ENCODE results near the gene PPM1E. TPM values are rescaled to one million over a fixed set of nuclear protein-coding genes. Genes with fewer than 3 reads are reported as not detected.
"Not testable (repeated sequence)": the region's sequence is repeated elsewhere in the genome, so short reads cannot be mapped to it uniquely, and the experiment has no call there.

The PPM1E gene
- total and polyA plus RNA-seq, 2 donors (not counting 1 experiment from before 2014, with no cell fraction given): not detected

DNA sequence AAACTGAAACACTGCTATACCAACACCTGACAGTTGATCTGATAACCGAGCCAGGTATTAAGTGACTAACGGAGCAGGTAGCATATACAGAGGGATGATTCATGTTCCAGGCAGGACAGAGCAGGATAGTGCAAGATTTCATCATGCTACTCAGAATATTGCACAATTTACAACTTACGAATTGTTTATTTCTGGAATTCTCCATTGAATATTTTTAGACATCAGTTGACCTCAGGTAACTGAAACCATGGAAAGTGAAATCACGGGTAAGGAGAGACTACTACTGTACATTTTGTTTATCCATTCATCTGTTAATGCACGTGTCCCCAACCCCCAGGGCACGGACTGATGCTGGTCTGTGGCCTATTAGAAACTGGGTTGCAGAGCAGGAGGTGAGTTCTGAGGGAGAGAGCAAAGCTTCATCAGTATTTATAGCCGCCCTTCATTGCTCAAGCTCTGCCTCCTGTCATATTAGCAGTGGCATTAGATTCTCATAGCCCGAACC, 14.5 kb upstream of the PPM1E start:
- Histone ChIP-seq H3K4me2 (replicated peaks; ENCODE audit: low read depth, low read length, poor library complexity, severe bottlenecking) (no peak overlapping the region), H3K4me1 (ENCODE audit: control insufficient read depth in 2 of 2, insufficient read depth in 2 of 2, low read length in 2 of 2) (no peaks in the 10 kb centered on the region), H3K27me3 (replicated peaks in 1 of 4; ENCODE audit: control extremely low read depth in 1 of 4, control insufficient read depth in 3 of 4, insufficient read depth in 4 of 4, low read length in 3 of 4) (no peaks in the 10 kb centered on the region), H3K9ac (ENCODE audit: low read length) (no peak overlapping the region), H3K4me3 (ENCODE audit: control extremely low read depth in 1 of 5, extremely low read depth in 1 of 5, insufficient read depth in 1 of 5, low read depth in 2 of 5, low read length in 4 of 5) (no peak overlapping the region), H3K36me3 (replicated peaks in 1 of 2; ENCODE audit: control extremely low read depth in 1 of 2, control insufficient read depth in 1 of 2, extremely low read depth in 1 of 2, insufficient read depth in 2 of 2, low read length in 1 of 2) (no peaks in the 10 kb centered on the region), H3K9me3 (ENCODE audit: control extremely low read depth in 1 of 3, control insufficient read depth in 2 of 3, insufficient read depth in 1 of 3, low read length in 2 of 3) (no peaks in the 10 kb centered on the region), H2AFZ (ENCODE audit: insufficient read depth, low read depth, low read length, poor library complexity, severe bottlenecking) (no peak overlapping the region), H3K27ac (ENCODE audit: low read length in 2 of 2) (no peak overlapping the region), H4K20me1 (ENCODE audit: control insufficient read depth, insufficient read depth, low read length, poor library complexity, severe bottlenecking) (no peaks in the 10 kb centered on the region), H3K79me2 (ENCODE audit: control insufficient read depth, insufficient read depth, low read length) (no peaks in the 10 kb centered on the region)
- intact Hi-C loops (cut with micrococcal nuclease): no loop called here
- no peak for DNase-seq
- no peak for TF ChIP-seq EZH2 (IDR thresholded peaks at IDR 0.05; ENCODE audit: borderline replicate concordance, insufficient read depth, low read depth, low read length, poor library complexity, severe bottlenecking)
- TF ChIP-seq, protein P1, sequence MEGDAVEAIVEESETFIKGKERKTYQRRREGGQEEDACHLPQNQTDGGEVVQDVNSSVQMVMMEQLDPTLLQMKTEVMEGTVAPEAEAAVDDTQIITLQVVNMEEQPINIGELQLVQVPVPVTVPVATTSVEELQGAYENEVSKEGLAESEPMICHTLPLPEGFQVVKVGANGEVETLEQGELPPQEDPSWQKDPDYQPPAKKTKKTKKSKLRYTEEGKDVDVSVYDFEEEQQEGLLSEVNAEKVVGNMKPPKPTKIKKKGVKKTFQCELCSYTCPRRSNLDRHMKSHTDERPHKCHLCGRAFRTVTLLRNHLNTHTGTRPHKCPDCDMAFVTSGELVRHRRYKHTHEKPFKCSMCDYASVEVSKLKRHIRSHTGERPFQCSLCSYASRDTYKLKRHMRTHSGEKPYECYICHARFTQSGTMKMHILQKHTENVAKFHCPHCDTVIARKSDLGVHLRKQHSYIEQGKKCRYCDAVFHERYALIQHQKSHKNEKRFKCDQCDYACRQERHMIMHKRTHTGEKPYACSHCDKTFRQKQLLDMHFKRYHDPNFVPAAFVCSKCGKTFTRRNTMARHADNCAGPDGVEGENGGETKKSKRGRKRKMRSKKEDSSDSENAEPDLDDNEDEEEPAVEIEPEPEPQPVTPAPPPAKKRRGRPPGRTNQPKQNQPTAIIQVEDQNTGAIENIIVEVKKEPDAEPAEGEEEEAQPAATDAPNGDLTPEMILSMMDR (IDR thresholded peaks at IDR 0.05): no peak
- no peak for ATAC-seq (ENCODE audit: low read depth)
- no peaks in the 10 kb centered on the region for H3K9me3 Mint-ChIP-seq (ENCODE audit: insufficient read depth)
- H3K27me3 Mint-ChIP-seq: no peaks in the 10 kb centered on the region
- 100% methylated on average over 2 of the region's 8 CpGs for WGBS (ENCODE audit: insufficient coverage)
- CTCF ChIA-PET: no interaction called here
- no peak overlapping the region for H3K4me3 Mint-ChIP-seq
- no peaks in the 10 kb centered on the region for H3K4me1 Mint-ChIP-seq
- no peak overlapping the region for H3K27ac Mint-ChIP-seq
- POLR2A ChIA-PET: no interaction called here

DNA sequence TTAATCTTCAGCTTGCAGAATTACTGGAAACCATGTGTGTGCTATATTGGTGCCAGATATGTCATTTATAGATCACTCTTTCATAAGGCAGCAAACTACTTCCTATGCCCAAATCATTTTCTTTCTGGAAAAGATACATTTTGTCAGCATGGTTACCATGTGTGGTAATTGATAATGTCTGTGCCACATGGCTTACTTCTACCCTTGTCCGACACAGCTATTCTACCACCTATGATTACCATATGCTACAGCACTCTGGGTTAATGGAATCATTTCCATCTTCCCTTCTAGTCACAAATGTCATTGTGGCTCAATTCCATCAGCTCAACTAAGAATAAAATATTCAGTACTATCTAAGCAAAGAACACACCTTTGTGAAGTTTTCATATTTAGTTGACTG, 8.0 kb upstream of the PPM1E start:
- H3K27ac Mint-ChIP-seq: no peak overlapping the region
- Histone ChIP-seq H4K20me1 (ENCODE audit: control insufficient read depth, insufficient read depth, low read length, poor library complexity, severe bottlenecking) (no peaks in the 10 kb centered on the region), H3K4me2 (replicated peaks; ENCODE audit: low read depth, low read length, poor library complexity, severe bottlenecking) (no peak overlapping the region), H3K9me3 (ENCODE audit: control extremely low read depth in 1 of 3, control insufficient read depth in 2 of 3, insufficient read depth in 1 of 3, low read length in 2 of 3) (peaks cover 0 to 2% (median 0%) of the 10 kb centered on the region in 3 donors), H3K4me3 (ENCODE audit: control extremely low read depth in 1 of 5, extremely low read depth in 1 of 5, insufficient read depth in 1 of 5, low read depth in 2 of 5, low read length in 4 of 5) (no peak overlapping the region), H3K9ac (ENCODE audit: low read length) (no peak overlapping the region), H2AFZ (ENCODE audit: insufficient read depth, low read depth, low read length, poor library complexity, severe bottlenecking) (no peak overlapping the region), H3K36me3 (replicated peaks in 1 of 2; ENCODE audit: control extremely low read depth in 1 of 2, control insufficient read depth in 1 of 2, extremely low read depth in 1 of 2, insufficient read depth in 2 of 2, low read length in 1 of 2) (no peaks in the 10 kb centered on the region), H3K79me2 (ENCODE audit: control insufficient read depth, insufficient read depth, low read length) (no peaks in the 10 kb centered on the region), H3K27ac (ENCODE audit: low read length in 2 of 2) (no peak overlapping the region), H3K27me3 (replicated peaks in 1 of 4; ENCODE audit: control extremely low read depth in 1 of 4, control insufficient read depth in 3 of 4, insufficient read depth in 4 of 4, low read length in 3 of 4) (no peaks in the 10 kb centered on the region), H3K4me1 (ENCODE audit: control insufficient read depth in 2 of 2, insufficient read depth in 2 of 2, low read length in 2 of 2) (no peaks in the 10 kb centered on the region)
- ChIA-PET CTCF (interaction anchor here (0.5 kb wide), 1 partner anchor 170 kb away, joined by 4 read pairs; no protein-coding TSS in a partner anchor), POLR2A (no interaction called here)
- TF ChIP-seq, protein P1 (IDR thresholded peaks at IDR 0.05): no peak
- no peak for TF ChIP-seq EZH2 (IDR thresholded peaks at IDR 0.05; ENCODE audit: borderline replicate concordance, insufficient read depth, low read depth, low read length, poor library complexity, severe bottlenecking)
- no peak for ATAC-seq (ENCODE audit: low read depth)
- intact Hi-C loops (cut with micrococcal nuclease): no loop called here
- no peak for DNase-seq
- no CpG with 5 or more reads among the region's 1 CpG for WGBS (ENCODE audit: insufficient coverage)
- no peaks in the 10 kb centered on the region for H3K27me3 Mint-ChIP-seq
- no peaks in the 10 kb centered on the region for H3K9me3 Mint-ChIP-seq (ENCODE audit: insufficient read depth)
- no peak overlapping the region for H3K4me3 Mint-ChIP-seq
- H3K4me1 Mint-ChIP-seq: no peaks in the 10 kb centered on the region

DNA sequence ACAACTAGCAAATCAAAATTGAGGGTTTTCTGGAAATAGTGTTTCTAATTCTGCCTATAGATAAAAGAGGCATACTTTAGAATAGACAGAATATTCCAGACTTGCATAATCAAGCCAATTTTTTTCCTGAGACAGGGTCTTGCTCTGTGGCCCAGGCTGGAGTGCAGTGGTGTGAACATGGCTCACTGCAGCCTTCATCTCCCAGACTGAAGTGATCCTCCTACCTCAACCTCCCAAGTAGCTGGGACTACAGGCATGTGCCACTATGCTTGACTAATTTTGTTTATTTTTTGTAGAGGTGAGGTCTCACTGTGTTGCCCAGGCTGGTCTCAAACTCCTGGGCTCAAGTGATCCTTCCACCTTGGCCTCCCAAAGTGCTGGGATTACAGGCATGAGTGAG, 6.0 kb upstream of the PPM1E start:
- POLR2A ChIA-PET; H3K9me3 ChIP-seq (ENCODE audit: control extremely low read depth in 1 of 3, control insufficient read depth in 2 of 3, insufficient read depth in 1 of 3, low read length in 2 of 3); H3K4me3 Mint-ChIP-seq; ATAC-seq (ENCODE audit: low read depth); CTCF ChIA-PET; DNase-seq; H3K9me3 Mint-ChIP-seq (ENCODE audit: insufficient read depth); H3K27me3 Mint-ChIP-seq; H2AFZ ChIP-seq (ENCODE audit: insufficient read depth, low read depth, low read length, poor library complexity, severe bottlenecking); H3K4me1 ChIP-seq (ENCODE audit: control insufficient read depth in 2 of 2, insufficient read depth in 2 of 2, low read length in 2 of 2); H3K27ac ChIP-seq (ENCODE audit: low read length in 2 of 2); H3K4me3 ChIP-seq (ENCODE audit: control extremely low read depth in 1 of 5, extremely low read depth in 1 of 5, insufficient read depth in 1 of 5, low read depth in 2 of 5, low read length in 4 of 5); H4K20me1 ChIP-seq (ENCODE audit: control insufficient read depth, insufficient read depth, low read length, poor library complexity, severe bottlenecking); H3K27me3 ChIP-seq (replicated peaks in 1 of 4; ENCODE audit: control extremely low read depth in 1 of 4, control insufficient read depth in 3 of 4, insufficient read depth in 4 of 4, low read length in 3 of 4); H3K9ac ChIP-seq (ENCODE audit: low read length); H3K36me3 ChIP-seq (replicated peaks in 1 of 2; ENCODE audit: control extremely low read depth in 1 of 2, control insufficient read depth in 1 of 2, extremely low read depth in 1 of 2, insufficient read depth in 2 of 2, low read length in 1 of 2); H3K4me1 Mint-ChIP-seq; H3K79me2 ChIP-seq (ENCODE audit: control insufficient read depth, insufficient read depth, low read length); H3K27ac Mint-ChIP-seq; intact Hi-C loops (cut with micrococcal nuclease); H3K4me2 ChIP-seq (replicated peaks; ENCODE audit: low read depth, low read length, poor library complexity, severe bottlenecking): not testable (repeated sequence)

Data from B cell (primary cell).